ENCODE measurements around the gene MAP3K10.
A peak's percentile ranks its signal among the peaks of the same experiment; 100 is the strongest.

Gene MAP3K10

GRCh38 chr19:40234429-40235237 is 43.4 kb downstream of the MAP3K10 start:
- peaks cover 15% of the 10 kb centered on the region for H3K36me3 Mint-ChIP-seq (ENCODE audit: low read depth)
- no peaks in the 10 kb centered on the region for H3K9me3 Mint-ChIP-seq
- peak overlapping the region in 1 of 3 experiments; percentile 58 for H3K4me3 Mint-ChIP-seq
- peak overlapping the region in 2 of 3 experiments; percentile 50 to 89 for H3K27ac Mint-ChIP-seq
- peaks cover 14% of the 10 kb centered on the region for H3K4me1 Mint-ChIP-seq
- no peaks in the 10 kb centered on the region for H3K27me3 Mint-ChIP-seq (ENCODE audit: low read depth)
- TF ChIP-seq CTCF (IDR thresholded peaks at IDR 0.05; ENCODE audit: unreplicated experiment in 3 of 3): no peak

- Mint-ChIP-seq H3K4me3 (no peak overlapping the region), H3K4me1 (peaks cover 14% of the 10 kb centered on the region), H3K27me3 (ENCODE audit: low read depth) (no peaks in the 10 kb centered on the region), H3K27ac (no peak overlapping the region), H3K9me3 (no peaks in the 10 kb centered on the region), H3K36me3 (ENCODE audit: low read depth) (peaks cover 20% of the 10 kb centered on the region)
- TF ChIP-seq CTCF (IDR thresholded peaks at IDR 0.05; ENCODE audit: unreplicated experiment in 3 of 3): no peak
Measured at GRCh38 chr19:40235238-40236025, 44.2 kb downstream of the MAP3K10 start.

GRCh38 chr19:40236026-40236355 is 44.8 kb downstream of the MAP3K10 start:
- Mint-ChIP-seq H3K4me1 (peaks cover 11% of the 10 kb centered on the region), H3K36me3 (ENCODE audit: low read depth) (peaks cover 20% of the 10 kb centered on the region), H3K27ac (no peak overlapping the region), H3K27me3 (ENCODE audit: low read depth) (no peaks in the 10 kb centered on the region), H3K4me3 (no peak overlapping the region), H3K9me3 (no peaks in the 10 kb centered on the region)
- no peak for TF ChIP-seq CTCF (IDR thresholded peaks at IDR 0.05; ENCODE audit: unreplicated experiment in 3 of 3)

GRCh38 chr19:40236366-40236765 is 45.1 kb downstream of the MAP3K10 start:
- H3K27me3 Mint-ChIP-seq (ENCODE audit: low read depth): no peaks in the 10 kb centered on the region
- no peak overlapping the region for H3K4me3 Mint-ChIP-seq
- H3K36me3 Mint-ChIP-seq (ENCODE audit: low read depth): peaks cover 24% of the 10 kb centered on the region
- H3K4me1 Mint-ChIP-seq: peaks cover 7% of the 10 kb centered on the region
- H3K9me3 Mint-ChIP-seq: no peaks in the 10 kb centered on the region
- H3K27ac Mint-ChIP-seq: no peak overlapping the region
- no peak for TF ChIP-seq CTCF (IDR thresholded peaks at IDR 0.05; ENCODE audit: unreplicated experiment in 3 of 3)

GRCh38 chr19:40237791-40238190 is 46.6 kb downstream of the MAP3K10 start:
- H3K27ac Mint-ChIP-seq: no peak overlapping the region
- H3K36me3 Mint-ChIP-seq (ENCODE audit: low read depth): peaks cover 24% of the 10 kb centered on the region
- H3K9me3 Mint-ChIP-seq: no peaks in the 10 kb centered on the region
- H3K4me1 Mint-ChIP-seq: peaks cover 5% of the 10 kb centered on the region
- H3K4me3 Mint-ChIP-seq: no peak overlapping the region
- no peak for TF ChIP-seq CTCF (IDR thresholded peaks at IDR 0.05; ENCODE audit: unreplicated experiment in 3 of 3)
- no peaks in the 10 kb centered on the region for H3K27me3 Mint-ChIP-seq (ENCODE audit: low read depth)

Data from nephron (organoid).